ENCODE data around the gene DCLRE1B. TPM values are rescaled to one million over a fixed set of nuclear protein-coding genes. Genes with fewer than 3 reads are reported as not detected.
A peak's percentile ranks its signal among the peaks of the same experiment; 100 is the strongest.

DCLRE1B gene
- total and polyA plus RNA-seq, 11 donors, result 0.38 to 6.0 (median 2.2) TPM

DNA sequence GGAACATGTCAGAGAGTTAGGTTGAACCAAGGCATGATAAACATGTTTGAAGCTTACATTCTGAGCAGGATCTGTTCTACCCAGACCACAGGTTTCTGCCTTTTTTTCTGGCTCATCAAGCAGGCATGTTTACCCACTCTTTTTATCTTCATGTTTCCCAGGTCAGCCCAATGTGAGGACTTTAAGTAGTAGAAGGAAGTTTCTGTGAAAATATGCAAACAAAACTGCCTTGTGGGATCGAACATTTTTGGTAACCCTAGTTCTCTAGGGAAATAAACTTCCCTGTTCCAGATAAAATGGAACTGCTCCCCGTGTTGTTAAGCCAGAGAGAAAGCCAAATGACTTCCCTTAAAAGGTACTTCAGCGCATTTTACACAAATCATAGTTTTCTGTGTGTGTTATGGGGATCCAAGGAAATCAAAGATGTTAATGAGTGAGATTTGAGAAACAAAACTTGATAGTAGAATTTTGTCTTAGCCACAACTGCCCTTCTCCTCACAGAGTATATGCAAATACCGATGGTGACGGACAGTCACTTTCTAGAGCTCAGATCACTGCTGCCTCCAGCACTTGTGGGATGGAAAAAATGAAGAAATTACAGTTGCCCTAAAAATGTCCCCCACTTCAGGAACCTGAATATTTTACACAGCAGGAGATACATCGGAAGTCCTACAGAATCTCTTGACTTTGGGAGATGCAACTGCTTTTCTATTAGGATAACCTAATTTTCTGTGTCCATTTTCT is 23.2 kb downstream of the DCLRE1B start:
- no peaks in the 10 kb centered on the region for H3K27me3 ChIP-seq
- TF ChIP-seq, protein P1, sequence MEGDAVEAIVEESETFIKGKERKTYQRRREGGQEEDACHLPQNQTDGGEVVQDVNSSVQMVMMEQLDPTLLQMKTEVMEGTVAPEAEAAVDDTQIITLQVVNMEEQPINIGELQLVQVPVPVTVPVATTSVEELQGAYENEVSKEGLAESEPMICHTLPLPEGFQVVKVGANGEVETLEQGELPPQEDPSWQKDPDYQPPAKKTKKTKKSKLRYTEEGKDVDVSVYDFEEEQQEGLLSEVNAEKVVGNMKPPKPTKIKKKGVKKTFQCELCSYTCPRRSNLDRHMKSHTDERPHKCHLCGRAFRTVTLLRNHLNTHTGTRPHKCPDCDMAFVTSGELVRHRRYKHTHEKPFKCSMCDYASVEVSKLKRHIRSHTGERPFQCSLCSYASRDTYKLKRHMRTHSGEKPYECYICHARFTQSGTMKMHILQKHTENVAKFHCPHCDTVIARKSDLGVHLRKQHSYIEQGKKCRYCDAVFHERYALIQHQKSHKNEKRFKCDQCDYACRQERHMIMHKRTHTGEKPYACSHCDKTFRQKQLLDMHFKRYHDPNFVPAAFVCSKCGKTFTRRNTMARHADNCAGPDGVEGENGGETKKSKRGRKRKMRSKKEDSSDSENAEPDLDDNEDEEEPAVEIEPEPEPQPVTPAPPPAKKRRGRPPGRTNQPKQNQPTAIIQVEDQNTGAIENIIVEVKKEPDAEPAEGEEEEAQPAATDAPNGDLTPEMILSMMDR (IDR thresholded peaks at IDR 0.05), result no peak
- no peak for TF ChIP-seq POLR2A (IDR thresholded peaks at IDR 0.05)
- DNase-seq (no peak), ATAC-seq (peak in 2 of 4 donors; percentile 22 to 29)
- 22 to 27% (median 24%) methylated on average over 6 of the region's 6 CpGs for WGBS, 4 donors
- no peaks in the 10 kb centered on the region for H3K9me3 ChIP-seq
- H3K36me3 ChIP-seq, result no peaks in the 10 kb centered on the region
- intact Hi-C loops (cut with DNase I), result loop anchor here in 3 of 10 donors (1.0 to 2.0 kb wide), 3 partner anchors 22 to 116 kb away; partner anchors contain the start of genes AP4B1 (in 1 of the 3), DCLRE1B (in 1 of the 3) and RSBN1 (in 1 of the 3)
- peak overlapping the region; percentile 73 to 99 (median 94) for H3K4me3 ChIP-seq
- H3K4me1 ChIP-seq, result peaks cover 6 to 44% (median 33%) of the 10 kb centered on the region in 12 donors
- H3K27ac ChIP-seq, result peak overlapping the region; percentile 62 to 98 (median 95)

DNA sequence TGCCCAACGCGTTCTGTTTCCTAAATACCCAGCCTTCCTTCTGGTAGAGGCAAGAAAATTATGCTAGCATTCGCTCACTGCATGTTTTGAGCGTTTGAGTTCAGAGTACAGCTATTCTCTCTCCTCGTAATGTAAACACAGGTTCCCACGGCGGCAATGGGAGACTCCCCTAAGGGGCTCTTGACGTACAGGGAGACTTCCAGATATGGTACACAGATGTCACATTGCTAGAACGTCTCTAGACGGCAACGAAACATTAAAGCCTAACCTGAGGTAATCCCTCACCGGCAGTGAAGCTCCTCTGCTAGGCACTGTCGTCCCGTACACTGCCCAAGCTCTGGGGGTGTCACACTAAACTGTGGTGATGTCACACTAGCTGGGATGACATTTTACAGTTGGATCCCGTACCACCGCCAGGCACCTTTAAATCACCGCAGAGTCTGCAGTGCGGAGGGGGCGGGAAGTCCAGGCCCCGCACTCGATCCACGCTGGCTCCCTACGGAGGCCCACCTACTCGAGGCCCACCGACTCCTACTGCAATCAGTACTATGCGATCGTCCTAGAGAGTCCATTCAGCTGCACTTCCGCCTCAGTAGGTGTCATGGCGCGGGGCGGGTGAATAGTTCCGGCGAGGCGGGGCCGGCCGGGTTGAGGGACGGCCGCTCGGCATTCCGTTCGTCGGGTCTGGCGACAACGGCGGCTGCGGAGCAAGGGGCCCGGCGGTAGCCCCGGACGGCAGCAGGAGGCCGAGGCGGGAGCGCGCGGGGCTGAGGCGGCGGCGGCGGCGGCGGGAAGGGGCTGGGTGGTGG is 24.0 kb downstream of the DCLRE1B start, which contains the start of gene HIPK1:
Gene HIPK1, plus strand, starts transcription at position 384 of the 809 bp plus-strand sequence.
- intact Hi-C loops (cut with DNase I), result loop anchor here in 9 of 10 donors (1.0 to 2.0 kb wide), 5 partner anchors 16 to 117 kb away; partner anchors contain the start of genes DCLRE1B (in 8 of the 9), AP4B1 (in 1 of the 9) and RSBN1 (in 1 of the 9)
- Histone ChIP-seq H3K9me3 (no peaks in the 10 kb centered on the region), H3K4me3 (peak within 1 kb of the TSS; percentile 73 to 99 (median 94)), H3K36me3 (no peaks in the 10 kb centered on the region), H3K4me1 (peaks cover 6 to 52% (median 37%) of the 10 kb centered on the region in 12 donors), H3K27me3 (no peaks in the 10 kb centered on the region), H3K27ac (peak within 1 kb of the TSS; percentile 62 to 98 (median 95))
- peak; percentile 95 to 96 (median 96) for ATAC-seq
- TF ChIP-seq POLR2A (IDR thresholded peaks at IDR 0.05), result peak in 1 of 2 donors; percentile 68
- TF ChIP-seq, protein P1 (IDR thresholded peaks at IDR 0.05), result no peak
- peak; percentile 94 to 96 (median 96) for DNase-seq
- 0 to 1% (median 1%) methylated on average over 33 to 61 of the region's 61 CpGs for WGBS, 4 donors

DNA sequence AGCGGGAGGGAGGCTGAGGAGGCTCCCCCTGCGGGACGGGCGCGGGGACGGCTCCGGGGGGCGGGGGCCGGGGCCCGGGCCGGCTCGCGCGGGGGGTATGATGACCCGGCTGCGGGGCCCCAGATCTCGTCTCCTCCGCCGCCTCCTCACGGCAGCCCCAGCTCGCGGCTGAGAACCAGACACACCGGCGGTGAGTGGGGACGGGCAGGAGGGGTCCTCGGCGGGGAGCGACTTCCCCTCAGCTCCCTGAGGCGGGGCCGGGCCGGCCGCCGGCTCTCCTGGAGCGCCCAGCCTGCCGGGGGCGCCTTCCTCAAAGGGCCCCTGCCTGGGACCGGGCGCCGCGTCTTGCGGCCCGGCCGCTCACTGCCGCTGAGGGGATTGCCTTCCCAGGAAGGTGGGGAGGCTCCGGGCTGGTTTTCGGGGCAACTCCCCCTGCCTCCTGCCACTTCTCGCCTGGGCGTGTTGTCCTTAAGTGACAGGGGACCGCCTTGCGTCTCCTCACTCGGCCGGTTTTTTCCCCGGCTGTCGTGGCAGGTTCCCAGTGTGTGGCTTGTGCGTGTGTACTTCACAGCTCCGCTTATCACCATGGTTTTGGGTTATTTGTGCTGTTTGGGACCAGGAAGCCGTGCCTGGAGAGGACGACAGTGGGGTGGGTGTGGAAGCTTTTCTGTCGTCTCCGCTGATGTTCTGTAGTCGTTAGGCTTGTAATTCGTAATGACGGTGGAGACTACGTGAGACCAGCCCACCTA is 24.8 kb downstream of the DCLRE1B start:
- WGBS, 4 donors, result 0 to 1% (median 1%) methylated on average over 25 to 63 of the region's 64 CpGs

More for the DNA sequence above, 24.8 kb downstream of the DCLRE1B start:
- ATAC-seq (peak in 3 of 4 donors; percentile 31 to 64 (median 54)), DNase-seq (peak in 4 of 5 donors; percentile 29 to 75 (median 48))
- Histone ChIP-seq H3K9me3 (no peaks in the 10 kb centered on the region), H3K27me3 (no peaks in the 10 kb centered on the region), H3K4me1 (peaks cover 6 to 60% (median 38%) of the 10 kb centered on the region in 12 donors), H3K36me3 (no peaks in the 10 kb centered on the region), H3K4me3 (peak overlapping the region; percentile 73 to 99 (median 94)), H3K27ac (peak overlapping the region; percentile 62 to 98 (median 95))
- no peak for TF ChIP-seq POLR2A (IDR thresholded peaks at IDR 0.05)
- TF ChIP-seq, protein P1 (IDR thresholded peaks at IDR 0.05), result peak in 5 of 12 donors; percentile 21 to 38 (median 34)
- intact Hi-C loops (cut with DNase I), result loop anchor here in 9 of 10 donors (1.0 to 2.0 kb wide), 4 partner anchors 17 to 25 kb away; partner anchors contain the start of genes DCLRE1B (in 8 of the 9) and AP4B1 (in 1 of the 9)

All from heart left ventricle (tissue), 16 donors.